ENCODE measurements around the gene NHEJ1.

- TF ChIP-seq CTCF (IDR thresholded peaks at IDR 0.05; ENCODE audit: low read length) (no peak), EZH2phosphoT487 (IDR thresholded peaks at IDR 0.05; ENCODE audit: low read length) (no peak)
Measured at GRCh38 chr2:219131327-219131726, 29.3 kb downstream of the NHEJ1 start.
